HG03432 (cell line): Measurements from ENCODE around the gene MYO7B.

ENCODE experiments used
- ATAC-seq: cut with Tn5 transposase; IDR thresholded peaks from one replicate; pipeline ENCODE4 v1.9.1; 2021; ENCODE audit warnings: mild to moderate bottlenecking, moderate library complexity; ENCODE audit not compliant: unreplicated experiment

The MYO7B gene

GRCh38 chr2:127646487-127647241, 111.2 kb downstream of the MYO7B start:
- ATAC-seq, result no peak

GRCh38 chr2:127647242-127648190, 112.0 kb downstream of the MYO7B start:
- no peak for ATAC-seq

- ATAC-seq, result no peak
Measured at GRCh38 chr2:127648321-127648720, 112.8 kb downstream of the MYO7B start.

- ATAC-seq, result no peak
Measured at GRCh38 chr2:127649100-127649611, 113.7 kb downstream of the MYO7B start.

- ATAC-seq, result peak; percentile 69
Measured at GRCh38 chr2:127649684-127650040, 114.2 kb downstream of the MYO7B start.

- peak; percentile 14 for ATAC-seq
Measured at GRCh38 chr2:127650041-127650784, 114.7 kb downstream of the MYO7B start.

GRCh38 chr2:127650785-127651380, 115.4 kb downstream of the MYO7B start:
- ATAC-seq, result no peak

GRCh38 chr2:127651381-127651809, 115.9 kb downstream of the MYO7B start:
- ATAC-seq, result no peak

- ATAC-seq, result no peak
Measured at GRCh38 chr2:127651971-127652550, 116.6 kb downstream of the MYO7B start.

GRCh38 chr2:127652786-127653357, 117.4 kb downstream of the MYO7B start:
- ATAC-seq, result no peak

- ATAC-seq, result no peak
Measured at GRCh38 chr2:127653421-127654083, 118.1 kb downstream of the MYO7B start.

GRCh38 chr2:127654084-127654837, 118.8 kb downstream of the MYO7B start:
- no peak for ATAC-seq

- ATAC-seq, result no peak
Measured at GRCh38 chr2:127654838-127655175, 119.3 kb downstream of the MYO7B start.

GRCh38 chr2:127655209-127656073, 120.0 kb downstream of the MYO7B start:
- no peak for ATAC-seq

GRCh38 chr2:127656569-127657231, 121.2 kb downstream of the MYO7B start:
- no peak for ATAC-seq

GRCh38 chr2:127657232-127657595, 121.7 kb downstream of the MYO7B start:
- no peak for ATAC-seq

- ATAC-seq, result no peak
Measured at GRCh38 chr2:127658146-127658545, 122.7 kb downstream of the MYO7B start.
